ENCODE data around the gene FHAD1. TPM values are rescaled to one million over a fixed set of nuclear protein-coding genes. Genes with fewer than 3 reads are reported as not detected.

FHAD1 gene
- total and polyA plus RNA-seq, 9 of the 15 experiments (the other 6 are each of a cell fraction or from before 2014, with no cell fraction given): 0.32 to 2.1 (median 1.5) TPM; not detected in 1

- Histone ChIP-seq H3K4me3 (no peak overlapping the region), H3K4me1 (replicated peaks in 1 of 2; ENCODE audit: control insufficient read depth in 2 of 2, insufficient read depth in 2 of 2, low read length in 2 of 2) (peaks cover 0 to 7% of the 10 kb centered on the region in 2 experiments; a peak in 2 of 5 replicates), H3K79me2 (ENCODE audit: control insufficient read depth, insufficient read depth, low read length) (no peaks in the 10 kb centered on the region), H2AFZ (ENCODE audit: low read depth, low read length) (no peak overlapping the region), H4K20me1 (replicated peaks; ENCODE audit: control insufficient read depth, insufficient read depth, low read length) (no peaks in the 10 kb centered on the region), H3K27ac (ENCODE audit: extremely low read depth, low read depth, low read length) (no peak overlapping the region), H3K9me3 (replicated peaks; ENCODE audit: control insufficient read depth, insufficient read depth, low read depth, low read length) (0 out of 2 replicates have a peak, but pooled peaks cover 3% of the 10 kb centered on the region), H3K4me2 (ENCODE audit: insufficient read depth, low read length) (no peak overlapping the region), H3K27me3 (ENCODE audit: control insufficient read depth in 2 of 2, insufficient read depth in 2 of 2, low read length in 2 of 2) (peaks cover 7 to 45% of the 10 kb centered on the region in 2 experiments), H3K9ac (ENCODE audit: insufficient read depth in 1 of 2, low read depth in 2 of 2, low read length in 2 of 2) (peak overlapping the region in 1 of 2 experiments; percentile 19; a peak in 1 of 4 replicates), H3K9me1 (ENCODE audit: control insufficient read depth, insufficient read depth, low read length) (no peaks in the 10 kb centered on the region), H3K36me3 (ENCODE audit: control insufficient read depth, insufficient read depth, low read length) (no peaks in the 10 kb centered on the region)
- no TSS peak for BruUV-seq (replicated peaks)
- ChIA-PET CTCF (ENCODE audit: low intra/inter-chr PET ratio) (no interaction called here), POLR2A (no interaction called here)
- ATAC-seq (no peak), DNase-seq (ENCODE audit: extremely low read depth in 1 of 4, low spot score in 3 of 4) (no peak), FAIRE-seq (no peak)
- TF ChIP-seq CSDE1 (IDR thresholded peaks at IDR 0.05) (no peak), NR0B1 (IDR thresholded peaks at IDR 0.05; ENCODE audit: partially characterized antibody) (no peak), MEF2A (IDR thresholded peaks at IDR 0.05; ENCODE audit: control insufficient read depth, low read depth, low read length) (no peak), ATF1 (CRISPR knock-in tag; IDR thresholded peaks at IDR 0.05) (no peak), ATF1 (tag; IDR thresholded peaks at IDR 0.05) (no peak), ARID3A (IDR thresholded peaks at IDR 0.05; ENCODE audit: borderline replicate concordance, low read depth, low read length) (no peak), ZKSCAN1 (IDR thresholded peaks at IDR 0.05; ENCODE audit: low read depth, low read length) (no peak), GABPA (tag; conservative IDR thresholded peaks at IDR 0.05; ENCODE audit: low read depth) (no peak), GATAD2B (IDR thresholded peaks at IDR 0.05; ENCODE audit: borderline replicate concordance) (no peak), PATZ1 (CRISPR knock-in tag; IDR thresholded peaks at IDR 0.05; ENCODE audit: borderline replicate concordance) (no peak), SIRT6 (IDR thresholded peaks at IDR 0.05; ENCODE audit: low read depth, low read length) (no peak), ZNF253 (CRISPR knock-in tag; conservative IDR thresholded peaks at IDR 0.05) (no peak), ZFX (CRISPR knock-in tag; IDR thresholded peaks at IDR 0.05) (no peak), ZNF41 (CRISPR knock-in tag; conservative IDR thresholded peaks at IDR 0.05) (no peak), ZNF76 (CRISPR knock-in tag; IDR thresholded peaks at IDR 0.05; ENCODE audit: borderline replicate concordance) (no peak), ZNF583 (CRISPR knock-in tag; IDR thresholded peaks at IDR 0.05) (no peak), TARDBP (IDR thresholded peaks at IDR 0.05) (no peak), CBFA2T3 (IDR thresholded peaks at IDR 0.05) (no peak)
- 34% methylated on average over 7 of the region's 7 CpGs for WGBS (ENCODE audit: insufficient coverage, low coverage, missing lambda C conversion rate)
- intact Hi-C loops (cut with micrococcal nuclease): no loop called here
- in situ Hi-C loops (cut with MboI): no loop called here
Measured at GRCh38 chr1:15336866-15337265, 89.8 kb downstream of the FHAD1 start.

Data from K562 (cell line).